ENCODE results near the gene FURIN. TPM values are rescaled to one million over a fixed set of nuclear protein-coding genes. Genes with fewer than 3 reads are reported as not detected.
"Not testable (repeated sequence)": the region's sequence is repeated elsewhere in the genome, so short reads cannot be mapped to it uniquely, and the experiment has no call there.

Gene FURIN
- total RNA-seq (11.5 TPM), polyA plus RNA-seq (36.7 TPM)
- long read RNA-seq, donor 1 = 0 reads
- long read RNA-seq, donor 2 = 0 reads
- long read RNA-seq, donor 3, full-length matches to known transcripts = 1 of 1 reads
- long read RNA-seq, donor 3, partial matches to known transcripts = 0 of 1 reads
- long read RNA-seq, donor 3, other reads (novel, unspliced or antisense) = 0 of 1 reads
- long read RNA-seq, donor 4, full-length matches to known transcripts = 1 of 1 reads
- long read RNA-seq, donor 4, partial matches to known transcripts = 0 of 1 reads
- long read RNA-seq, donor 4, other reads (novel, unspliced or antisense) = 0 of 1 reads
- long read RNA-seq, donor 5, full-length matches to known transcripts = 2 of 2 reads
- long read RNA-seq, donor 5, partial matches to known transcripts = 0 of 2 reads
- long read RNA-seq, donor 5, other reads (novel, unspliced or antisense) = 0 of 2 reads
- long read RNA-seq, donor 6, full-length matches to known transcripts = 1 of 1 reads
- long read RNA-seq, donor 6, partial matches to known transcripts = 0 of 1 reads
- long read RNA-seq, donor 6, other reads (novel, unspliced or antisense) = 0 of 1 reads
- long read RNA-seq, donor 7, partial matches to known transcripts = 10 of 10 reads
- long read RNA-seq, donor 7, other reads (novel, unspliced or antisense) = 0 of 10 reads
- long read RNA-seq, donor 8 = 0 reads
- long read RNA-seq, donor 9, full-length matches to known transcripts = 3 of 3 reads
- long read RNA-seq, donor 9, partial matches to known transcripts = 0 of 3 reads
- long read RNA-seq, donor 9, other reads (novel, unspliced or antisense) = 0 of 3 reads
- long read RNA-seq, donor 10 = 0 reads

- WGBS = 94% methylated on average over 6 of the region's 6 CpGs
- Histone ChIP-seq H3K27ac (ENCODE audit: low read depth in 1 of 2, low read length in 1 of 2) (peak within 1 kb of the TSS; percentile 34 to 35), H3K4me3 (ENCODE audit: low read length in 2 of 2) (no peak within 1 kb of the TSS), H3K4me1 (ENCODE audit: control insufficient read depth in 2 of 2, insufficient read depth in 2 of 2, low read length in 2 of 2) (peaks cover 25 to 39% of the 10 kb centered on the region in 2 donors), H3K36me3 (ENCODE audit: control insufficient read depth in 2 of 2, insufficient read depth in 2 of 2, low read length in 1 of 2) (no peaks in the 10 kb centered on the region), H3K27me3 (ENCODE audit: control insufficient read depth in 2 of 2, insufficient read depth in 1 of 2, low read length in 1 of 2) (peaks cover 0 to 7% of the 10 kb centered on the region in 2 donors), H3K9me3 (ENCODE audit: control insufficient read depth in 2 of 2, insufficient read depth in 1 of 2, low read length in 1 of 2) (no peaks in the 10 kb centered on the region)
- DNase-seq (ENCODE audit: low read depth in 6 of 9, low spot score in 9 of 9) = no peak
Observed at GRCh38 chr15:90868261-90868689, at the start of gene FURIN. TSS of gene FURIN (plus strand) at chr15:90868588. CDS start at chr15:90875741, 7,153 bp downstream.

DNA sequence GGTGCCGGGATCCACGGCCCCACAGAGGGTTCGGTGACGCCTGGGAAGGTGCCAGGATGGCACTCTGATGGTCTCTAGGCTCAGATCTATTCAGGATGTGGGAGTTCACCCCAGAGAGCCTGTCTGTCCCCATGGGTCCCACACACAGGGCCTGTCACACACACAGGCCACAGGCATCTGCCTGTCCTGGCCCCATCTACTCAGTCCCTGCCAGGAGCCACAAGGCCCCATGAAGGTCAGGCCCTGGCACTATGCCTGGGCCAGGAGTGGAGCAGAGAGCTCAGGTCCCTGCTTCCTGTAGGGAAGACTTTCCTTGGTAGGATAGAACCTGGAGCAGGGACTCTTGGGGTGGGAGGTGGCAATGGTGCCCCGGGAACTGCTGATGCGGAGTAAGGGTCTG, 49.0 kb upstream of the FURIN start:
- Histone ChIP-seq H3K36me3 (ENCODE audit: control insufficient read depth in 2 of 2, insufficient read depth in 2 of 2, low read length in 1 of 2) (peaks cover 0 to 9% of the 10 kb centered on the region in 2 donors), H3K27me3 (ENCODE audit: control insufficient read depth in 2 of 2, insufficient read depth in 1 of 2, low read length in 1 of 2) (no peaks in the 10 kb centered on the region), H3K4me3 (ENCODE audit: low read length in 2 of 2) (no peak overlapping the region), H3K27ac (ENCODE audit: low read depth in 1 of 2, low read length in 1 of 2) (no peak overlapping the region), H3K4me1 (ENCODE audit: control insufficient read depth in 2 of 2, insufficient read depth in 2 of 2, low read length in 2 of 2) (peaks cover 9 to 40% of the 10 kb centered on the region in 2 donors), H3K9me3 (ENCODE audit: control insufficient read depth in 2 of 2, insufficient read depth in 1 of 2, low read length in 1 of 2) (no peaks in the 10 kb centered on the region)
- WGBS = 89% methylated on average over 6 of the region's 6 CpGs
- DNase-seq (ENCODE audit: low read depth in 6 of 9, low spot score in 9 of 9) = no peak

- no peak for DNase-seq (ENCODE audit: low read depth in 6 of 9, low spot score in 9 of 9)
Observed at GRCh38 chr15:90819850-90820249, 48.5 kb upstream of the FURIN start.

GRCh38 chr15:90820481-90820880, 47.9 kb upstream of the FURIN start:
- Histone ChIP-seq H3K9me3 (ENCODE audit: control insufficient read depth in 2 of 2, insufficient read depth in 1 of 2, low read length in 1 of 2) (no peaks in the 10 kb centered on the region), H3K27ac (ENCODE audit: low read depth in 1 of 2, low read length in 1 of 2) (no peak overlapping the region), H3K4me3 (ENCODE audit: low read length in 2 of 2) (no peak overlapping the region), H3K4me1 (ENCODE audit: control insufficient read depth in 2 of 2, insufficient read depth in 2 of 2, low read length in 2 of 2) (peaks cover 9 to 40% of the 10 kb centered on the region in 2 donors), H3K36me3 (ENCODE audit: control insufficient read depth in 2 of 2, insufficient read depth in 2 of 2, low read length in 1 of 2) (peaks cover 0 to 6% of the 10 kb centered on the region in 2 donors), H3K27me3 (ENCODE audit: control insufficient read depth in 2 of 2, insufficient read depth in 1 of 2, low read length in 1 of 2) (no peaks in the 10 kb centered on the region)
- DNase-seq (ENCODE audit: low read depth in 6 of 9, low spot score in 9 of 9) = no peak
- WGBS = 96% methylated on average over 7 of the region's 7 CpGs

More at GRCh38 chr15:90819850-90820249, 48.5 kb upstream of the FURIN start:
- Histone ChIP-seq H3K4me3 (ENCODE audit: low read length in 2 of 2) (no peak overlapping the region), H3K4me1 (ENCODE audit: control insufficient read depth in 2 of 2, insufficient read depth in 2 of 2, low read length in 2 of 2) (peaks cover 9 to 40% of the 10 kb centered on the region in 2 donors), H3K9me3 (ENCODE audit: control insufficient read depth in 2 of 2, insufficient read depth in 1 of 2, low read length in 1 of 2) (no peaks in the 10 kb centered on the region), H3K27ac (ENCODE audit: low read depth in 1 of 2, low read length in 1 of 2) (no peak overlapping the region), H3K27me3 (ENCODE audit: control insufficient read depth in 2 of 2, insufficient read depth in 1 of 2, low read length in 1 of 2) (no peaks in the 10 kb centered on the region), H3K36me3 (ENCODE audit: control insufficient read depth in 2 of 2, insufficient read depth in 2 of 2, low read length in 1 of 2) (peaks cover 0 to 9% of the 10 kb centered on the region in 2 donors)
- WGBS = 37% methylated on average over 12 of the region's 12 CpGs

GRCh38 chr15:90822204-90822955, 46.0 kb upstream of the FURIN start:
- no peaks in the 10 kb centered on the region for H3K36me3 ChIP-seq (ENCODE audit: control insufficient read depth in 2 of 2, insufficient read depth in 2 of 2, low read length in 1 of 2)
- no peak for DNase-seq (ENCODE audit: low read depth in 6 of 9, low spot score in 9 of 9)
- H3K4me3 ChIP-seq (ENCODE audit: low read length in 2 of 2) = no peak overlapping the region
- 97% methylated on average over 8 of the region's 8 CpGs for WGBS
- no peaks in the 10 kb centered on the region for H3K27me3 ChIP-seq (ENCODE audit: control insufficient read depth in 2 of 2, insufficient read depth in 1 of 2, low read length in 1 of 2)
- H3K4me1 ChIP-seq (ENCODE audit: control insufficient read depth in 2 of 2, insufficient read depth in 2 of 2, low read length in 2 of 2) = peaks cover 9 to 27% of the 10 kb centered on the region in 2 donors
- peaks cover 0 to 4% of the 10 kb centered on the region in 2 donors for H3K9me3 ChIP-seq (ENCODE audit: control insufficient read depth in 2 of 2, insufficient read depth in 1 of 2, low read length in 1 of 2)
- H3K27ac ChIP-seq (ENCODE audit: low read depth in 1 of 2, low read length in 1 of 2) = no peak overlapping the region

DNA sequence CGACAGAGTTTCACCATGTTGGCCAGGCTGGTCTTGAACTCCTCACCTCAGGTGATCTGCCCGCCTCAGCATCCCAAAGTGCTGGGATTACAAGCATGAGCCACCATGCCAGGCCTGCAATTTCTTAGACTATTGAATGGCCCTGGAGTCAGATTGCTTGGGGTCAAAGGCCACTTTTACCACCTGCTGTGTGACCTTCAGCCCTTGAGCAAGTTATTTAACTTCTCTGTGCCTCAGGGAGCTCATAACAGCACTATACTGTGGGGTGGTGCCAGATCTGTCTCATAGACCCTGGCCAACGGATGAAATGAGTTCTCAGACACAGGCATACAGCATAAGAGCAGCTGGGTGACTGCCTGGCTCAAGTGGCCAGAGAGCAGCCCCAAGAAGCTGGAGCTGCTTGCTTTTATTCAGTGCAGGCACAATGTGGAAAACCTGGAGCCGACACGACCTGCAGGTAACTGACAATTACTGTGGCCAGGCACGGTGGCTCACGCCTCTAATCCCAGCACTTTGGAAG, 44.9 kb upstream of the FURIN start:
- no peak for DNase-seq (ENCODE audit: low read depth in 6 of 9, low spot score in 9 of 9)
- WGBS = 96% methylated on average over 7 of the region's 7 CpGs
- Histone ChIP-seq H3K4me1 (ENCODE audit: control insufficient read depth in 2 of 2, insufficient read depth in 2 of 2, low read length in 2 of 2) (peaks cover 1 to 15% of the 10 kb centered on the region in 2 donors), H3K27ac (ENCODE audit: low read depth in 1 of 2, low read length in 1 of 2) (no peak overlapping the region), H3K4me3 (ENCODE audit: low read length in 2 of 2) (no peak overlapping the region), H3K27me3 (ENCODE audit: control insufficient read depth in 2 of 2, insufficient read depth in 1 of 2, low read length in 1 of 2) (no peaks in the 10 kb centered on the region), H3K36me3 (ENCODE audit: control insufficient read depth in 2 of 2, insufficient read depth in 2 of 2, low read length in 1 of 2) (no peaks in the 10 kb centered on the region), H3K9me3 (ENCODE audit: control insufficient read depth in 2 of 2, insufficient read depth in 1 of 2, low read length in 1 of 2) (peaks cover 0 to 4% of the 10 kb centered on the region in 2 donors)

DNA sequence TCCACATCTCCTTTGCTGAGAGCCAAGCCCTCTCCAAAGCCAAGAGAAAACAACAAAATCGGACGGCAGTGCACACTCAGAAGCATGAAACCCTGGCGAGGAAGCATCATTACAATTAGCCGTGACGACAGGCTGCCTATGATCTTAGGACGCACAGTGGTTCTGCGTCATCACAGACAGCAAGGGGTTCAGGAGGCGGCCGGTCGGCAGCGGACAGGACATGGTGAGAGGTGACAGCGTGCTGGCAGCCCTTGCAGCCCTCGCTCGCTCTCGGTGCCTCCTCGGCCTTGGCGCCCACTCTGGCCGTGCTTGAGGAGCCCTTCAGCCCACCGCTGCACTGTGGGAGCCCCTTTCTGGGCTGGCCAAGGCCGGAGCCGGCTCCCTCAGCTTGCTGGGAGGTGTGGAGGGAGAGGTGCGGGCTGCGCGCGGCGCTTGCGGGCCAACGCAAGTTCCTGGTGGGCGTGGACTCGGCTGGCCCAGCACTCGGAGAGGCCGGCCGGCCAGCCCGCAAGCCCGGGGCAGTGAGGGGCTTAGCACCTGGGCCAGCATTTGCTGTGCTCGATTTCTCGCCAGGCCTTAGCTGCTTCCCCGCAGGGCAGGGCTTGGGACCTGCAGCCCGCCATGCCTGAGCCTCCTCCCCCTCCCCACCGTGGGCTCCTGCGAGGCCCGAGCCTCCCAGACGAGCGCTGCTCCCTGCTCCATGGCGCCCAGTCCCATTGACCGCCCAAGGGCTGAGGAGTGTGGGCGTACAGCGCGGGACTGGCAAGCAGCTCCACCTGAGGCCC, 43.1 kb upstream of the FURIN start:
- Histone ChIP-seq H3K9me3 (ENCODE audit: control insufficient read depth in 2 of 2, insufficient read depth in 1 of 2, low read length in 1 of 2) (peaks cover 0 to 10% of the 10 kb centered on the region in 2 donors), H3K4me1 (ENCODE audit: control insufficient read depth in 2 of 2, insufficient read depth in 2 of 2, low read length in 2 of 2) (peaks cover 4 to 11% of the 10 kb centered on the region in 2 donors)
- 92% methylated on average over 49 of the region's 49 CpGs for WGBS
- not testable (repeated sequence) for H3K4me3 ChIP-seq (ENCODE audit: low read length in 2 of 2); H3K27me3 ChIP-seq (ENCODE audit: control insufficient read depth in 2 of 2, insufficient read depth in 1 of 2, low read length in 1 of 2); H3K27ac ChIP-seq (ENCODE audit: low read depth in 1 of 2, low read length in 1 of 2); DNase-seq (ENCODE audit: low read depth in 6 of 9, low spot score in 9 of 9); H3K36me3 ChIP-seq (ENCODE audit: control insufficient read depth in 2 of 2, insufficient read depth in 2 of 2, low read length in 1 of 2)
